ENCODE data around the gene RELB.

DNA sequence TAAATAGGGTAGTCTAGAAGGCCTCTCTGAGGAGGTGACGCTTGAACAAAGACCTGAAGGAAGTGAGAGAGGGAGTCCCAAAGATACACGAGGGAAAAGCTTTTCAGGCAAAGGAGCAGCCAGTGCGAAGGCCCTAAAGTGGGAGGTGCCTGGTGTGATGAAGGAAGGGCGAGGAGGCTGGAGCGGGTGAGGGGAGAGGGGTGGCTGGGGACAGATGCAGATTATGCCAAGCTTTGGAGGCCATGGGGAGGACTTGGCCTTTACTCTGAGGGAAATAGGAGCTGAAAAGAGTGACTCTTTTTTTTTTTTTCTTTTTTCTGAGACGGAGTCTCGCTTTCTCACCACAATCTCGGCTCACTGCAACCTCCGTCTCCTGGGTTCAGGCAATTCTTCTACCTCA, 43.2 kb upstream of the RELB start:
- TF ChIP-seq, protein P1, sequence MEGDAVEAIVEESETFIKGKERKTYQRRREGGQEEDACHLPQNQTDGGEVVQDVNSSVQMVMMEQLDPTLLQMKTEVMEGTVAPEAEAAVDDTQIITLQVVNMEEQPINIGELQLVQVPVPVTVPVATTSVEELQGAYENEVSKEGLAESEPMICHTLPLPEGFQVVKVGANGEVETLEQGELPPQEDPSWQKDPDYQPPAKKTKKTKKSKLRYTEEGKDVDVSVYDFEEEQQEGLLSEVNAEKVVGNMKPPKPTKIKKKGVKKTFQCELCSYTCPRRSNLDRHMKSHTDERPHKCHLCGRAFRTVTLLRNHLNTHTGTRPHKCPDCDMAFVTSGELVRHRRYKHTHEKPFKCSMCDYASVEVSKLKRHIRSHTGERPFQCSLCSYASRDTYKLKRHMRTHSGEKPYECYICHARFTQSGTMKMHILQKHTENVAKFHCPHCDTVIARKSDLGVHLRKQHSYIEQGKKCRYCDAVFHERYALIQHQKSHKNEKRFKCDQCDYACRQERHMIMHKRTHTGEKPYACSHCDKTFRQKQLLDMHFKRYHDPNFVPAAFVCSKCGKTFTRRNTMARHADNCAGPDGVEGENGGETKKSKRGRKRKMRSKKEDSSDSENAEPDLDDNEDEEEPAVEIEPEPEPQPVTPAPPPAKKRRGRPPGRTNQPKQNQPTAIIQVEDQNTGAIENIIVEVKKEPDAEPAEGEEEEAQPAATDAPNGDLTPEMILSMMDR (conservative IDR thresholded peaks at IDR 0.05; ENCODE audit: low read depth, low read length) = no peak
- TF ChIP-seq RAD21 (IDR thresholded peaks at IDR 0.05; ENCODE audit: low read length) (no peak), MXI1 (IDR thresholded peaks at IDR 0.05; ENCODE audit: borderline replicate concordance, low read depth, low read length) (no peak), MAZ (IDR thresholded peaks at IDR 0.05; ENCODE audit: borderline replicate concordance, low read depth, low read length) (no peak), CEBPB (IDR thresholded peaks at IDR 0.05; ENCODE audit: low read depth, low read length) (no peak), POLR2A (IDR thresholded peaks at IDR 0.05; ENCODE audit: low read depth, low read length) (no peak), CHD1 (IDR thresholded peaks at IDR 0.05; ENCODE audit: low read depth, low read length) (no peak), RFX5 (IDR thresholded peaks at IDR 0.05; ENCODE audit: low read depth, low read length) (no peak), BHLHE40 (IDR thresholded peaks at IDR 0.05; ENCODE audit: low read depth, low read length) (no peak), SMC3 (IDR thresholded peaks at IDR 0.05; ENCODE audit: low read depth, low read length) (no peak), FOS (IDR thresholded peaks at IDR 0.05; ENCODE audit: low read depth, low read length) (no peak), RCOR1 (IDR thresholded peaks at IDR 0.05; ENCODE audit: insufficient replicate concordance, low read length) (no peak)
- TF ChIP-seq, protein P2, sequence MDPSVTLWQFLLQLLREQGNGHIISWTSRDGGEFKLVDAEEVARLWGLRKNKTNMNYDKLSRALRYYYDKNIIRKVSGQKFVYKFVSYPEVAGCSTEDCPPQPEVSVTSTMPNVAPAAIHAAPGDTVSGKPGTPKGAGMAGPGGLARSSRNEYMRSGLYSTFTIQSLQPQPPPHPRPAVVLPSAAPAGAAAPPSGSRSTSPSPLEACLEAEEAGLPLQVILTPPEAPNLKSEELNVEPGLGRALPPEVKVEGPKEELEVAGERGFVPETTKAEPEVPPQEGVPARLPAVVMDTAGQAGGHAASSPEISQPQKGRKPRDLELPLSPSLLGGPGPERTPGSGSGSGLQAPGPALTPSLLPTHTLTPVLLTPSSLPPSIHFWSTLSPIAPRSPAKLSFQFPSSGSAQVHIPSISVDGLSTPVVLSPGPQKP (IDR thresholded peaks at IDR 0.05; ENCODE audit: borderline replicate concordance, low read depth, low read length) = no peak
- TF ChIP-seq, protein P3, sequence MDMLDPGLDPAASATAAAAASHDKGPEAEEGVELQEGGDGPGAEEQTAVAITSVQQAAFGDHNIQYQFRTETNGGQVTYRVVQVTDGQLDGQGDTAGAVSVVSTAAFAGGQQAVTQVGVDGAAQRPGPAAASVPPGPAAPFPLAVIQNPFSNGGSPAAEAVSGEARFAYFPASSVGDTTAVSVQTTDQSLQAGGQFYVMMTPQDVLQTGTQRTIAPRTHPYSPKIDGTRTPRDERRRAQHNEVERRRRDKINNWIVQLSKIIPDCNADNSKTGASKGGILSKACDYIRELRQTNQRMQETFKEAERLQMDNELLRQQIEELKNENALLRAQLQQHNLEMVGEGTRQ (IDR thresholded peaks at IDR 0.05; ENCODE audit: low read depth, low read length) = no peak

Data from IMR-90 (cell line).